Pons (tissue), 1 donor: ENCODE measurements around the gene RHNO1.

Experiments
- DNase-seq: peaks from one replicate; pipeline ENCODE4 v3.0.0-alpha.2; 2016; ENCODE audit warnings: low spot score

Gene RHNO1

GRCh38 chr12:2877047-2877952 lies at the start of gene RHNO1, which contains the start of gene FOXM1:
Gene RHNO1, plus strand, starts transcription at chr12:2877223. Its CDS starts 8,144 bp downstream, at chr12:2885367.
Gene FOXM1, minus strand, starts transcription at chr12:2877174. Its CDS starts 2,696 bp downstream, at chr12:2874478.
- DNase-seq: peak; percentile 86

- no peak for DNase-seq
These were observed 47.7 kb upstream of the RHNO1 start for GRCh38 chr12:2829275-2829674.

DNA sequence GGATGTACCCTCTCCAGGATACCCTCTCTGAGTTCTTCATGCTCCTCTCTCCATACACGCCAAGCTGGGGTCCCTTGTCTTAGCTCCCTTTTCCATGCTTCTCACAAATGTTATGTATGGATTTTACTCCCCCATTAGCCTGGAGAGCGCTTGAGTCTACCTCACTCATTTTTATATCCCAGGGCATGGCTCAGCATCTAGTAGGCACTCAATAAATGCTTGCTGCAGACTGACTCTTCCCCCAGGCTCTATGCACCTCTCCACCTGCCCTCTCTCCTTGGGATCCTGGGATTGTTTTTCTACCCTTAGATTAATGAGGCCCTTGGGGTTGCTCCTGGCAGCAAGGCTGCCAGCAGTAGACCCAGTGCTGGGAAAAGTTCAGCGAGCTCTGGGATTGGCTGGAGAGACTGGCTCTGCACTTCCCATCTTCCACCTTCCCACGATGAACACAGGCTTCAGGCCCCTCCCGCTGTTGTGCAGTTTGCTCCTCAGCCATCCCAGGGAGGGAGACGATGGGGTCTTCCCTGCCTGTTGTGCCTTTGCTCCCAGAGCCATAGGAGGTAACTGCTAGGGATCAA lies 44.4 kb upstream of the RHNO1 start:
- DNase-seq: no peak

GRCh38 chr12:2833327-2833726 lies 43.7 kb upstream of the RHNO1 start:
- DNase-seq: no peak

- DNase-seq: no peak
These were observed 43.2 kb upstream of the RHNO1 start for GRCh38 chr12:2833810-2834209.

- DNase-seq: peak; percentile 72
These were observed 42.2 kb upstream of the RHNO1 start, which contains the start of gene NRIP2 for GRCh38 chr12:2834581-2835491. Gene NRIP2, minus strand, starts transcription at chr12:2835035. Its CDS starts 52 bp downstream, at chr12:2834983.

- no peak for DNase-seq
These were observed 41.2 kb upstream of the RHNO1 start for GRCh38 chr12:2835691-2836403.

DNA sequence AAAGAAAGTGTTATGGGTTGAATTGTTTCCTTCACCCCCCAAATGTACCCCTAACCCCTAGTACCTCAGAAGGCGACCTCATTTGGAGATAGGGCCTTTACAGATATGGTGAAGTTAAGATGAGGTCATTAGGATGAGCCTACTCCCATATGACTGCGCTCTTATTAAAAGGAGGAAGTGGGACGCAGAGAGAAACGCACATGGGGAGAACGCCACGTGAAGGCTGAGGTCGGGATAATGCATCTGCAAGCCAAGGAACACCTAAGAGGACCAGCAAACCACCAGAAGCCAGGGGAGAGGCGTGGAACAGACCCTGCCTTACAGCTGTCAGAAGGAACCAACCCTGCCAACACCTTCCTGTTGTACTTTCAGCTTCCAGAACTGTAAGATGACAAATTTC lies 40.4 kb upstream of the RHNO1 start:
- DNase-seq: no peak

- DNase-seq: no peak
These were observed 35.9 kb upstream of the RHNO1 start for GRCh38 chr12:2841056-2841650.

DNA sequence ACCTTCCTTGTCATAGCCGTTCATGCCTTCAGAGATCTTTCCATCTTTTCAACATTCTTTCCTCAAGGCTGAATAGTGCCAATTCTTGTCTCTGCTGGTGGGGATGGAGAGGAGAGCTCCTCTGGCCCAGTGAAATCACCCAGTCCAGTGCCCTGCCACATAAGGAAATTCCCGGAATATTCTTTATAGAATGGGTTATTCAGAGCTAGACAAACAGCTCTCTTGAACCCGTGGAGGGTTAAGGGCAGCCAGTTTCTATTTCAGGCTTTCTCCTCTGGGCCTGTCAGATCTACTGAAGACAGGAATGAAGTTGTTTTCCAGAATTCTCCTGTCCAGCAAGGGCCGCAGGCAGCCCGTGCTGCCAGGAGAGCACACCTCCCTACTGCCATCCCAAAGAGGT lies 34.1 kb upstream of the RHNO1 start:
- no peak for DNase-seq

GRCh38 chr12:2844786-2845185 lies 32.2 kb upstream of the RHNO1 start:
- no peak for DNase-seq

- DNase-seq: no peak
These were observed 31.7 kb upstream of the RHNO1 start for GRCh38 chr12:2845280-2845679.

DNA sequence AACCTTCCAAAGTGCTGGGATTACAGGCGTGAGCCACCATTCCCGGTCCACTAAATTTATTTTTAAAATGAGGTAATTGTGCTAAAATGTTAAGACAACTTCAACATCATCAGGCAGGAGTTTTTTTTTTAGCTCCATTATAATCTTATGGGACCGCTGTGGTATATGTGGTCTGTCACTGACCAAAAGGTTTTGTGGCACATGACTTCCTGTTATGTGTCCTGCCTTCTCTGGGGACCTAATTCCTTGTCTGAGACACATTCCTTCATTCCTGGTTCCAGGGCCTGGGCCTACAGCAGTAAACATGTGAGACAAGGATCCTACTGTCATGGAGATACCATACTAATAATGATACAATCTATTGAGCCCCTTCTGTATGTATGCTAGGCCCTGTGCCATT lies 25.1 kb upstream of the RHNO1 start:
- DNase-seq: no peak

DNA sequence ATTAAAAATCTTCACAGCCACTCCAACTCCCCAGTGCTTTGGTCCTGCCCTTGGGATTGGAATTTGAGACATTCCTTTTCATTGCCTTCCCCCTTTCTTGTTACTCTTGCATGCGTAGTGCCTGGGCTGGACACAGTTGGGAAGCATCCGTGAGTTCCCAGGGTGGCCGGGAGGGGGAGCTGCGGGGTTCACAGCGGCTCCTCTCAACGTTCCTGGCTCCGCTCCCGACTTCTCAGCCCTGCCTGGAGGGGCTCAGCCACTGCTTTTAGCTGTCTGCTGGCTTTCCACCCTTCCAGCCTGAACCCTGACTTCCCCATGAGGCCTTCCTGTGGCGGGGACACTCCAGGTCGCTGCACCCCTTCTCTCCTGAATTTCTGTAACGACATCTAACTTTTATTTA lies 23.4 kb upstream of the RHNO1 start:
- DNase-seq: peak; percentile 57

DNA sequence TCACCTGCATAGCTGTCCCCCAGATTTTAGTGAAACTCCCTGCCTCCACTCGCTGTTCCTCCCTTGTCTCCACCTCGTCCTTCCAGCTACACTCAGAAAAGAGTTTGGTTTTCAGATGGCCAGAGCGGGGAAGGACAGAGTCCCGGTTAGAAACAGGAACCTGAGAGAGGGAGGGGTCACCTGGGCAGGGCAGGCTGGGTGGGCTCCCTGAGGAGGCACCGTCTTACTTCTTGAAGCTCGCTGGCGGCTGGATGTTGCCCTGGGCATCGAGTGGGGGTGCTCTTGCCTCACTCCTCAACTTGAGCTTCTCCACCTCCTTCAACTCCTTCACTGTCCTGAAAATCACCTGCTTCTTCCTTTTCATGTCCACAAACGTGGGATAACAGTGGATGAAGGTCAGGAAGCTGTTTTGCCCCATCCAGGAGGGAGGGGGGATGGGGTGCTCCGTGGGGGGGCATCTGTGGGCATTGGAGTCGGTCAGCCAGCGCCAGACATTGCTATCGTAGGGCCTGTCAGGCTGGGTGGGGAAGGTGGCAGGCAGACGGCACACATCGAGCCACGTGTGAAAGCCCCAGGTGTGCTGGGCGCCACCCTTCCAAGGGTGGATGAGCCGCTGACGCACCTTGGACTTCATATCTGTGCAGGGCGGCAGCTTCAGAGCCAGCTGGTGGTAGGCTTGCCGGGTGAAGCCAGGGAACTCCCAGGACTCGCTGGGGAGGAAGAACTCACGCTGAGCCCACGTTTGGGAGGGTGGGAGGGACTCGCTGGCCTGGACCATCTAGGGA lies 22.2 kb upstream of the RHNO1 start:
- DNase-seq: no peak

GRCh38 chr12:2855546-2855945 lies 21.5 kb upstream of the RHNO1 start:
- DNase-seq: no peak

DNA sequence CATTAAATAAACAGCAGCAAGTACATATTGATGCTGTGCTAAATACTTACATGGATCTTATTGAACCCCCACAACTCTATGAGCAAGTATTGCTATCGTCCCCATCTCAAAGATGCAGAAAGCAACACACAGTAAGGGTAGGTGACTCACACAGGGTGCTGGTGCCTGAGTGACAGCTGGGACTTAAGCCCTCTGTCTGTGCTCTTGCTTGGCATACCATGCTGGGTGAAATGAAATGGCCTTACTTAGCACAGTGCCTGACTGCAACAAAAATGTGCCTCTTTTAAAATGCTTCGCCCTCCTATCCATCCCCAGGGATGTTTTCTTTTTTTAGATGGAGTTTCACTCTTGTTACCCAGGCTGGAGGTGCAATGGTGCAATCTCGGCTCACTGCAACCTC lies 21.0 kb upstream of the RHNO1 start:
- no peak for DNase-seq

GRCh38 chr12:2857021-2857431 lies 20.0 kb upstream of the RHNO1 start, which contains the start of gene TEX52:
Gene TEX52, minus strand, starts transcription at chr12:2857039. Its CDS starts 13 bp downstream, at chr12:2857026.
- DNase-seq: no peak

GRCh38 chr12:2857576-2857975 lies 19.4 kb upstream of the RHNO1 start:
- DNase-seq: no peak

DNA sequence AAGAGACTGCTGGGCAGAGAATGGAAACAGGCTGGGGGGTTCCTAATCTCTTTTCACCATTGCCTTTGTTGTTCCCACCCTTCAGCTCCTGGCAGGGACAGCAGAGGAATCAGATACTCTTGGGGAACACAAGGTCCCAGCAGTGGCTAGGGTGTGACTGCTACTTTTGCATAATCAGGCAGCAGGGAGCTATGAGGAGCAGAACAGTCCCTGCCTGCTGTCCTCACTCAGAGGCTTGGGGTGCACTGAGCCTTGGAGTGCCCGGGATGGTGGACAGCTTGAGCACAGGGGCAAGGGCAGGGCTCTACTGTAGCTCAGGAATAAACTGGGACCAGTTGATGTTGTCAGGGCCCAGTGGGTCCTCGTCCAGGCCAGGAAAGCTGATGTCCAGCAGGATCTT lies 18.7 kb upstream of the RHNO1 start:
- DNase-seq: no peak
